ENCODE measurements around the gene BHLHE41. TPM values are rescaled to one million over a fixed set of nuclear protein-coding genes. Genes with fewer than 3 reads are reported as not detected.

The BHLHE41 gene
- total and polyA plus RNA-seq, 2 of the 8 experiments (the other 6 are each of a cell fraction or from before 2014, with no cell fraction given) = 1.1 to 3.4 TPM

- H3K23ac ChIP-seq (ENCODE audit: insufficient read length) = no peak overlapping the region
- no peak overlapping the region; the same call in 1 of the 2 replicates for H2AFZ ChIP-seq (ENCODE audit: low read length)
- no peak overlapping the region for H3K4ac ChIP-seq (replicated peaks; ENCODE audit: insufficient read length, low read depth, low read length)
- no peak overlapping the region for H2BK120ac ChIP-seq (replicated peaks; ENCODE audit: low read depth, low read length)
- H2AK5ac ChIP-seq (ENCODE audit: low read depth, low read length) = no peak overlapping the region
- no peak overlapping the region for H3K56ac ChIP-seq (replicated peaks; ENCODE audit: insufficient read length, low read depth, low read length)
- H3K27me3 ChIP-seq (replicated peaks in 1 of 4; ENCODE audit: control insufficient read depth in 3 of 4, extremely low read depth in 1 of 4, insufficient read depth in 3 of 4, low read length in 3 of 4) = peaks cover 42 to 73% (median 60%) of the 10 kb centered on the region in 4 experiments
- no peak overlapping the region for H3K27ac ChIP-seq (ENCODE audit: low read depth, low read length)
- no peak for FAIRE-seq
- H3K36me3 ChIP-seq (ENCODE audit: control insufficient read depth in 2 of 4, insufficient read depth in 4 of 4, low read length in 3 of 4) = peaks cover 0 to 5% (median 0%) of the 10 kb centered on the region in 4 experiments; a peak in 1 of 8 replicates
- no peak overlapping the region for H2BK12ac ChIP-seq (ENCODE audit: low read depth, low read length)
- H3K18ac ChIP-seq (ENCODE audit: extremely low read depth, low read length) = no peak overlapping the region
- H4K5ac ChIP-seq (ENCODE audit: insufficient read length, low read depth, low read length) = no peak overlapping the region
- no peak overlapping the region for H2BK15ac ChIP-seq (ENCODE audit: low read length)
- DNase-seq (ENCODE audit: low read depth in 1 of 2, low spot score in 2 of 2) = peak in 1 of 2 experiments; percentile 67
- H2BK5ac ChIP-seq (ENCODE audit: low read depth, low read length) = no peak overlapping the region
- no peak overlapping the region for H3K14ac ChIP-seq (ENCODE audit: insufficient read length)
- H2BK20ac ChIP-seq (ENCODE audit: low read length) = no peak overlapping the region
- no peaks in the 10 kb centered on the region for H3K9me3 ChIP-seq (ENCODE audit: insufficient read depth in 2 of 2, low read depth in 1 of 2, low read length in 1 of 2)
- ChIA-PET CTCF (ENCODE audit: partially characterized antibody) (interaction anchor here (0.5 to 1.9 kb wide), 15 partner anchors 9 to 567 kb away, joined by 3 to 6 read pairs (median 4); no protein-coding TSS in a partner anchor), POLR2A (ENCODE audit: partially characterized antibody) (interaction anchor here (1.4 to 4.7 kb wide), 3 partner anchors 8 to 73 kb away, joined by 3 to 42 read pairs (median 9); partner anchors contain the start of gene SSPN)
- peak overlapping the region; percentile 31 to 60 (median 40) for H3K4me3 ChIP-seq (ENCODE audit: extremely low read depth in 1 of 4, insufficient read depth in 2 of 4, low read depth in 3 of 4, low read length in 4 of 4)
- peak overlapping the region; percentile 84 to 85 for H3K4me2 ChIP-seq (ENCODE audit: insufficient read depth in 1 of 2, low read depth in 2 of 2, low read length in 2 of 2)
- H3K79me2 ChIP-seq (ENCODE audit: control insufficient read depth in 1 of 2, insufficient read depth in 2 of 2, low read length in 2 of 2) = no peaks in the 10 kb centered on the region
- H3K4me1 ChIP-seq (replicated peaks in 1 of 4; ENCODE audit: control insufficient read depth in 3 of 4, insufficient read depth in 4 of 4, low read length in 3 of 4) = peaks cover 0 to 14% (median 8%) of the 10 kb centered on the region in 4 experiments; a peak in 6 of 7 replicates
- 3% methylated on average over 41 of the region's 69 CpGs; no CpG with 5 or more reads in 1 of the 2 experiments for WGBS, 2 experiments (ENCODE audit: extremely low coverage in 1 of 2, insufficient coverage in 1 of 2, insufficient read length in 1 of 2, insufficient replicate concordance in 2 of 2, low coverage in 1 of 2, low lambda C conversion rate in 2 of 2, missing lambda C conversion rate in 1 of 2)
- H3K79me1 ChIP-seq (ENCODE audit: low read depth, low read length) = no peaks in the 10 kb centered on the region
- no peak overlapping the region; the same call in 1 of the 2 replicates for H4K8ac ChIP-seq (ENCODE audit: extremely low read depth, insufficient read depth, low read length)
- peak overlapping the region; percentile 31 for H4K91ac ChIP-seq (replicated peaks; ENCODE audit: insufficient read length, low read length)
- H3K23me2 ChIP-seq (ENCODE audit: low read depth, low read length) = peaks cover 22% of the 10 kb centered on the region; the same call in 1 of the 2 replicates
- H4K20me1 ChIP-seq (replicated peaks in 1 of 2; ENCODE audit: control insufficient read depth in 1 of 2, insufficient read depth in 2 of 2, low read length in 2 of 2) = no peaks in the 10 kb centered on the region
- H3K9ac ChIP-seq (replicated peaks in 1 of 4; ENCODE audit: extremely low read depth in 1 of 4, low read depth in 3 of 4, low read length in 3 of 4) = no peak overlapping the region
Measured at GRCh38 chr12:26122681-26123481, 2.0 kb downstream of the BHLHE41 start.

Data from H1 (cell line).